ENCODE results near the gene KCNIP4. TPM values are rescaled to one million over a fixed set of nuclear protein-coding genes. Genes with fewer than 3 reads are reported as not detected.

The KCNIP4 gene
- total and polyA plus RNA-seq, 4 donors: not detected

- WGBS, 2 donors: 0 to 3% methylated on average over 1 of the region's 1 CpG
- H3K27ac ChIP-seq (ENCODE audit: low read depth in 1 of 2, low read length in 2 of 2): no peak overlapping the region
- no peak for ATAC-seq (ENCODE audit: low FRiP score)
- H3K4me1 ChIP-seq (ENCODE audit: control insufficient read depth in 1 of 2, insufficient read depth in 2 of 2, low read length in 2 of 2): no peaks in the 10 kb centered on the region
- H3K9me3 ChIP-seq (ENCODE audit: control insufficient read depth, low read length): peaks cover 1% of the 10 kb centered on the region
- H3K4me3 ChIP-seq (ENCODE audit: low read length in 2 of 2): no peak overlapping the region
- H3K27me3 ChIP-seq (ENCODE audit: control insufficient read depth in 1 of 2, insufficient read depth in 2 of 2, low read length in 1 of 2): no peaks in the 10 kb centered on the region
- no peak for DNase-seq
- H3K36me3 ChIP-seq (ENCODE audit: control insufficient read depth in 1 of 2, insufficient read depth in 2 of 2, low read length in 1 of 2): no peaks in the 10 kb centered on the region
- intact Hi-C loops (cut with DNase I): no loop called here
Measured at GRCh38 chr4:21876711-21877110, 71.9 kb downstream of the KCNIP4 start.

- ATAC-seq (ENCODE audit: low FRiP score) (no peak), DNase-seq (no peak)
- Histone ChIP-seq H3K27ac (ENCODE audit: low read depth in 1 of 2, low read length in 2 of 2) (no peak overlapping the region), H3K9me3 (ENCODE audit: control insufficient read depth, low read length) (no peaks in the 10 kb centered on the region), H3K4me1 (ENCODE audit: control insufficient read depth in 1 of 2, insufficient read depth in 2 of 2, low read length in 2 of 2) (no peaks in the 10 kb centered on the region), H3K4me3 (ENCODE audit: low read length in 2 of 2) (no peak overlapping the region), H3K27me3 (ENCODE audit: control insufficient read depth in 1 of 2, insufficient read depth in 2 of 2, low read length in 1 of 2) (no peaks in the 10 kb centered on the region), H3K36me3 (ENCODE audit: control insufficient read depth in 1 of 2, insufficient read depth in 2 of 2, low read length in 1 of 2) (no peaks in the 10 kb centered on the region)
- 77 to 88% methylated on average over 1 of the region's 1 CpG for WGBS, 2 donors
- intact Hi-C loops (cut with DNase I): no loop called here
Measured at GRCh38 chr4:21873145-21873544, 75.4 kb downstream of the KCNIP4 start.

- WGBS, 2 donors: 56 to 59% methylated on average over 5 of the region's 5 CpGs
- no peaks in the 10 kb centered on the region for H3K36me3 ChIP-seq (ENCODE audit: control insufficient read depth in 1 of 2, insufficient read depth in 2 of 2, low read length in 1 of 2)
- H3K4me1 ChIP-seq (ENCODE audit: control insufficient read depth in 1 of 2, insufficient read depth in 2 of 2, low read length in 2 of 2): no peaks in the 10 kb centered on the region
- H3K4me3 ChIP-seq (ENCODE audit: low read length in 2 of 2): no peak overlapping the region
- intact Hi-C loops (cut with DNase I): no loop called here
- no peak for DNase-seq
- ATAC-seq (ENCODE audit: low FRiP score): no peak
- H3K9me3 ChIP-seq (ENCODE audit: control insufficient read depth, low read length): no peaks in the 10 kb centered on the region
- no peak overlapping the region for H3K27ac ChIP-seq (ENCODE audit: low read depth in 1 of 2, low read length in 2 of 2)
- no peaks in the 10 kb centered on the region for H3K27me3 ChIP-seq (ENCODE audit: control insufficient read depth in 1 of 2, insufficient read depth in 2 of 2, low read length in 1 of 2)
Measured at GRCh38 chr4:21872101-21872500, 76.5 kb downstream of the KCNIP4 start.

GRCh38 chr4:21869978-21870745 is 78.4 kb downstream of the KCNIP4 start:
- Histone ChIP-seq H3K9me3 (ENCODE audit: control insufficient read depth, low read length) (no peaks in the 10 kb centered on the region), H3K27me3 (ENCODE audit: control insufficient read depth in 1 of 2, insufficient read depth in 2 of 2, low read length in 1 of 2) (no peaks in the 10 kb centered on the region), H3K36me3 (ENCODE audit: control insufficient read depth in 1 of 2, insufficient read depth in 2 of 2, low read length in 1 of 2) (no peaks in the 10 kb centered on the region), H3K27ac (ENCODE audit: low read depth in 1 of 2, low read length in 2 of 2) (no peak overlapping the region), H3K4me1 (ENCODE audit: control insufficient read depth in 1 of 2, insufficient read depth in 2 of 2, low read length in 2 of 2) (no peaks in the 10 kb centered on the region), H3K4me3 (ENCODE audit: low read length in 2 of 2) (no peak overlapping the region)
- ATAC-seq (ENCODE audit: low FRiP score): no peak
- intact Hi-C loops (cut with DNase I): no loop called here
- no peak for DNase-seq
- 84 to 85% methylated on average over 8 of the region's 8 CpGs for WGBS, 2 donors

GRCh38 chr4:21864686-21865085 is 83.9 kb downstream of the KCNIP4 start:
- no peaks in the 10 kb centered on the region for H3K27me3 ChIP-seq (ENCODE audit: control insufficient read depth in 1 of 2, insufficient read depth in 2 of 2, low read length in 1 of 2)
- H3K9me3 ChIP-seq (ENCODE audit: control insufficient read depth, low read length): no peaks in the 10 kb centered on the region
- intact Hi-C loops (cut with DNase I): no loop called here
- 82 to 88% methylated on average over 2 of the region's 2 CpGs for WGBS, 2 donors
- H3K4me3 ChIP-seq (ENCODE audit: low read length in 2 of 2): no peak overlapping the region
- no peaks in the 10 kb centered on the region for H3K4me1 ChIP-seq (ENCODE audit: control insufficient read depth in 1 of 2, insufficient read depth in 2 of 2, low read length in 2 of 2)
- DNase-seq: no peak
- ATAC-seq (ENCODE audit: low FRiP score): no peak
- H3K27ac ChIP-seq (ENCODE audit: low read depth in 1 of 2, low read length in 2 of 2): no peak overlapping the region
- H3K36me3 ChIP-seq (ENCODE audit: control insufficient read depth in 1 of 2, insufficient read depth in 2 of 2, low read length in 1 of 2): no peaks in the 10 kb centered on the region

GRCh38 chr4:21862917-21863316 is 85.7 kb downstream of the KCNIP4 start:
- DNase-seq (no peak), ATAC-seq (ENCODE audit: low FRiP score) (no peak)
- H3K36me3 ChIP-seq (ENCODE audit: control insufficient read depth in 1 of 2, insufficient read depth in 2 of 2, low read length in 1 of 2): no peaks in the 10 kb centered on the region
- intact Hi-C loops (cut with DNase I): no loop called here
- no peaks in the 10 kb centered on the region for H3K9me3 ChIP-seq (ENCODE audit: control insufficient read depth, low read length)
- WGBS, 2 donors: 86 to 92% methylated on average over 3 to 6 of the region's 6 CpGs
- no peak overlapping the region for H3K27ac ChIP-seq (ENCODE audit: low read depth in 1 of 2, low read length in 2 of 2)
- no peak overlapping the region for H3K4me3 ChIP-seq (ENCODE audit: low read length in 2 of 2)
- no peaks in the 10 kb centered on the region for H3K27me3 ChIP-seq (ENCODE audit: control insufficient read depth in 1 of 2, insufficient read depth in 2 of 2, low read length in 1 of 2)
- H3K4me1 ChIP-seq (ENCODE audit: control insufficient read depth in 1 of 2, insufficient read depth in 2 of 2, low read length in 2 of 2): no peaks in the 10 kb centered on the region

- DNase-seq (no peak), ATAC-seq (ENCODE audit: low FRiP score) (no peak)
- no peaks in the 10 kb centered on the region for H3K4me1 ChIP-seq (ENCODE audit: control insufficient read depth in 1 of 2, insufficient read depth in 2 of 2, low read length in 2 of 2)
- H3K36me3 ChIP-seq (ENCODE audit: control insufficient read depth in 1 of 2, insufficient read depth in 2 of 2, low read length in 1 of 2): no peaks in the 10 kb centered on the region
- H3K27me3 ChIP-seq (ENCODE audit: control insufficient read depth in 1 of 2, insufficient read depth in 2 of 2, low read length in 1 of 2): no peaks in the 10 kb centered on the region
- H3K27ac ChIP-seq (ENCODE audit: low read depth in 1 of 2, low read length in 2 of 2): no peak overlapping the region
- intact Hi-C loops (cut with DNase I): no loop called here
- H3K4me3 ChIP-seq (ENCODE audit: low read length in 2 of 2): no peak overlapping the region
- no peaks in the 10 kb centered on the region for H3K9me3 ChIP-seq (ENCODE audit: control insufficient read depth, low read length)
- WGBS, 2 donors: 74 to 84% methylated on average over 3 of the region's 3 CpGs
Measured at GRCh38 chr4:21858971-21859370, 89.6 kb downstream of the KCNIP4 start.

- Histone ChIP-seq H3K4me3 (ENCODE audit: low read length in 2 of 2) (no peak overlapping the region), H3K4me1 (ENCODE audit: control insufficient read depth in 1 of 2, insufficient read depth in 2 of 2, low read length in 2 of 2) (no peaks in the 10 kb centered on the region), H3K9me3 (ENCODE audit: control insufficient read depth, low read length) (no peaks in the 10 kb centered on the region), H3K27ac (ENCODE audit: low read depth in 1 of 2, low read length in 2 of 2) (no peak overlapping the region), H3K36me3 (ENCODE audit: control insufficient read depth in 1 of 2, insufficient read depth in 2 of 2, low read length in 1 of 2) (no peaks in the 10 kb centered on the region), H3K27me3 (ENCODE audit: control insufficient read depth in 1 of 2, insufficient read depth in 2 of 2, low read length in 1 of 2) (no peaks in the 10 kb centered on the region)
- intact Hi-C loops (cut with DNase I): no loop called here
- no peak for DNase-seq
- ATAC-seq (ENCODE audit: low FRiP score): peak; percentile 21
- WGBS, 2 donors: 51 to 62% methylated on average over 2 of the region's 2 CpGs
Measured at GRCh38 chr4:21856754-21857153, 91.8 kb downstream of the KCNIP4 start.

GRCh38 chr4:21856301-21856700 is 92.3 kb downstream of the KCNIP4 start:
- Histone ChIP-seq H3K36me3 (ENCODE audit: control insufficient read depth in 1 of 2, insufficient read depth in 2 of 2, low read length in 1 of 2) (no peaks in the 10 kb centered on the region), H3K4me3 (ENCODE audit: low read length in 2 of 2) (no peak overlapping the region), H3K9me3 (ENCODE audit: control insufficient read depth, low read length) (no peaks in the 10 kb centered on the region), H3K4me1 (ENCODE audit: control insufficient read depth in 1 of 2, insufficient read depth in 2 of 2, low read length in 2 of 2) (no peaks in the 10 kb centered on the region), H3K27ac (ENCODE audit: low read depth in 1 of 2, low read length in 2 of 2) (no peak overlapping the region), H3K27me3 (ENCODE audit: control insufficient read depth in 1 of 2, insufficient read depth in 2 of 2, low read length in 1 of 2) (no peaks in the 10 kb centered on the region)
- DNase-seq: peak in 1 of 2 donors; percentile 68
- intact Hi-C loops (cut with DNase I): no loop called here
- WGBS, 2 donors: 71 to 72% methylated on average over 5 to 6 of the region's 6 CpGs
- ATAC-seq (ENCODE audit: low FRiP score): no peak
